OCI-LY3 (cell line): ENCODE results near the gene AMN.

Source experiments
- CTCF ChIP-seq: fragments of 200-600, 300-600 bp; sonication (generic); IDR thresholded peaks from 2 replicates; pipeline ENCODE4 v1.5.1; 2014; ENCODE audit warnings: antibody characterized with exemption, low read length, low read depth
- EZH2phosphoT487 ChIP-seq: fragments of 200-600 bp; shearing (Covaris generic); IDR thresholded peaks from 2 replicates; pipeline ENCODE4 v1.6.1; 2018; ENCODE audit warnings: antibody characterized with exemption, mixed run types, low read depth

- TF ChIP-seq CTCF = no peak
- TF ChIP-seq EZH2phosphoT487 = no peak
These were observed 20.8 kb upstream of the AMN start for GRCh38 chr14:102901633-102902032.
